K562 (cell line): ENCODE measurements around the gene NIPAL3. TPM values are rescaled to one million over a fixed set of nuclear protein-coding genes. Genes with fewer than 3 reads are reported as not detected.

Experiments used
- ARID1B ChIP-seq: fragments of 450-650 bp; IDR thresholded peaks from 2 replicates; pipeline ENCODE4 v1.6.1; 2016; ENCODE audit warnings: antibody characterized with exemption, mild to moderate bottlenecking, inconsistent platforms
- ATF1 ChIP-seq, 2 experiments: fragments of 450-650 bp in 1 of 2; IDR thresholded peaks; 2 replicates each; pipeline ENCODE4 v1.6.1; 2016; ENCODE audit warnings: missing compliant biosample characterization in 1 of 2, missing genetic modification characterization in 1 of 2
- ATF4 ChIP-seq: fragments of 450-650 bp; formaldehyde crosslinking; IDR thresholded peaks from 2 replicates; pipeline ENCODE4 v1.4.0; 2022; ENCODE audit warnings: mild to moderate bottlenecking, moderate library complexity
- ESRRA ChIP-seq: fragments of 450-650 bp; IDR thresholded peaks from 2 replicates; pipeline ENCODE4 v1.6.1; 2014; ENCODE audit warnings: low read depth, mild to moderate bottlenecking, moderate library complexity, borderline replicate concordance
- HMGXB4 ChIP-seq: sonication (generic); formaldehyde crosslinking; IDR thresholded peaks from 2 replicates; pipeline ENCODE4 v1.8.1; 2023; ENCODE audit warnings: mild to moderate bottlenecking, missing genetic modification reagents
- ID3 ChIP-seq, 2 experiments: fragments of 250-450 bp in 1 of 2; fragments of 450-650 bp in 1 of 2; sonication (Bioruptor Pico) in 1 of 2; IDR thresholded peaks; 2 replicates each; pipeline versions ENCODE4 v1.6.1 to v1.8.0; 2016 to 2021; ENCODE audit warnings: mild to moderate bottlenecking in 2 of 2, moderate library complexity in 2 of 2, missing compliant biosample characterization in 1 of 2, missing genetic modification characterization in 1 of 2
- JUND ChIP-seq, 2 experiments: IDR thresholded peaks; 2 replicates in 1 of 2; 3 replicates in 1 of 2; pipeline ENCODE4 v1.6.1; 2011; ENCODE audit warnings: borderline replicate concordance in 2 of 2, low read depth in 2 of 2, low read length in 2 of 2, improper control_type of control experiment in 1 of 2, missing biosample characterization in 1 of 2, missing genetic modification characterization in 1 of 2, missing genetic modification reagents in 1 of 2
- L3MBTL2 ChIP-seq: fragments of 450-650 bp; IDR thresholded peaks from 2 replicates; pipeline ENCODE4 v1.6.1; 2016; ENCODE audit warnings: mild to moderate bottlenecking, moderate library complexity
- MIER1 ChIP-seq: fragments of 450-650 bp; IDR thresholded peaks from 2 replicates; pipeline ENCODE4 v1.6.1; 2016; ENCODE audit warnings: antibody characterized with exemption, mild to moderate bottlenecking, low read depth
- MLLT1 ChIP-seq, 2 experiments: fragments of 450-650 bp; IDR thresholded peaks; 2 replicates each; pipeline ENCODE4 v1.6.1; 2016
- NR2C1 ChIP-seq, 2 experiments: fragments of 450-650 bp; IDR thresholded peaks; 2 replicates each; pipeline ENCODE4 v1.6.1; 2017; ENCODE audit warnings: mild to moderate bottlenecking in 2 of 2, antibody characterized with exemption in 1 of 2, inconsistent platforms in 1 of 2, missing compliant biosample characterization in 1 of 2, missing genetic modification characterization in 1 of 2
- RBBP5 ChIP-seq: fragments of 200-600 bp; sonication (generic); IDR thresholded peaks from 2 replicates; pipeline ENCODE4 v1.6.1; 2012; ENCODE audit warnings: borderline replicate concordance, mild to moderate bottlenecking, low read length, control low read depth, inconsistent platforms; ENCODE audit not compliant: insufficient read depth, poor library complexity, severe bottlenecking
- SNIP1 ChIP-seq: fragments of 450-650 bp; IDR thresholded peaks from 2 replicates; pipeline ENCODE4 v1.7.1; 2017; ENCODE audit warnings: low read depth, mild to moderate bottlenecking
- TCFL5 ChIP-seq: fragments of 250-450 bp; sonication (Bioruptor Pico); conservative IDR thresholded peaks from 2 replicates; pipeline ENCODE4 v1.6.1; 2021; ENCODE audit warnings: mild to moderate bottlenecking, moderate library complexity, matching md5 sums
- U2AF2 ChIP-seq: fragments of 200-400 bp; formaldehyde crosslinking; optimal IDR thresholded peaks from 2 replicates; pipeline ENCODE3; 2017; ENCODE audit warnings: low read depth, mild to moderate bottlenecking, low read length
- polyA plus RNA-seq, 8 experiments: library from polyadenylated mRNA; depleted of rRNA in 4 of 8; stranded (reverse) in 5 of 8; unstranded in 3 of 8; fragments of >200 nt; fragmentation: Nextera tagmentation in 2 of 8; fragmentation: Illumina TruSeq in 1 of 8; extraction: Ambion mirVana in 2 of 8; extraction: Trizol in 1 of 8; gene quantifications; 2 replicates each; pipeline versions ENCODE4 v1.2.1 to v1.2.3, GENCODE V29; 2011 to 2014; ENCODE audit warnings: inconsistent platforms in 1 of 8, missing spikeins in 1 of 8
- total RNA-seq, 7 experiments: library from RNA; depleted of rRNA in 6 of 7; stranded (reverse); fragments of >200 nt in 6 of 7; fragmentation: Illumina TruSeq in 2 of 7; extraction: Trizol in 2 of 7; gene quantifications; 2 replicates each; pipeline versions ENCODE4 v1.2.1 to v1.2.3, GENCODE V29; 2011 to 2021; ENCODE audit warnings: low replicate concordance in 1 of 7
- TF ChIP-seq, protein P1 (sequence below): sonication (generic); formaldehyde crosslinking; IDR thresholded peaks from 2 replicates; pipeline ENCODE4 v1.8.0; 2022; ENCODE audit warnings: mild to moderate bottlenecking, low read depth, missing genetic modification reagents

Gene NIPAL3
- total and polyA plus RNA-seq, 9 of the 15 experiments (the other 6 are each of a cell fraction or from before 2014, with no cell fraction given): 10.5 to 26.3 (median 16.0) TPM

DNA sequence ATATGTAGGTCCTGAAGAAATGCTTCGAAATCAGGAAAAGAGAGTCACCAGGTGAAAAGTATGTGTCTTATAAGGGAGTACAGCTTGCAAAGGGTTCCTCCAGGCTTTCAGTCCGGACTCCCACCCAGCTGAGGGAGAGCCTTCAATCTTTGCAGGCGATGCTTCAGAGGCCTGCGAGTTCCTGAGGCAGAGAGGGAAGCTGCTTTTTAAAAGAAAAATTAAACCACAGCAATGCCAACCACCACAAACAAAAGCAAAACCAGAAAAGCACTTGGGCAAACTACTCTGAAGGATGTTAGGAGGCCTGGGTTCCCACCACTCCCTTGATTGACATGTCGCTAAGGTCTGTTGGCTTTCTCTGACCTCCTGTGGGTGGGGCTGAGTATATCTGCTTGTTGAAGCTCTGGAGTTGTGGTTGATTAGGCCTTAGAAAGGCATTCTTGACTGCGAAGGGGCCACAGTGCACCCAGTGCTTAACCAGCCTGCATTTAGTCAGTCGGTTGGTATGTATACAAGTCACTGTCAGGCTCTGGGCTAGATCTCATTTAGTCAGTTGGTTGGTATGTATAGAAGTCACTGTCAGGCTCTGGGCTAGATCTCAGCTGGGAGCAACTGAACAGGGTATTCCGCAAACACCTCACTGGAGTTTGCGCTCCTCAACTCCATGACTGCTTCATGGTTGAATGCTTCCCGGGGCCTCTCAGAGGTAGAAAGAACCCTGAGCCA lies 1.2 kb downstream of the NIPAL3 start (continued):
- TF ChIP-seq MLLT1 (IDR thresholded peaks at IDR 0.05) (0 out of 4 replicates have a peak, but pooled peaks of 1 of the 2 experiments have one; percentile 20), MIER1 (no peak), U2AF2 (no peak), TCFL5 (CRISPR knock-in tag) (no peak), ID3 (CRISPR knock-in tag; IDR thresholded peaks at IDR 0.05) (no peak), ID3 (tag; IDR thresholded peaks at IDR 0.05) (no peak), ESRRA (no peak; the same call in 1 of the 2 replicates), HMGXB4 (CRISPR knock-in tag) (0 out of 2 replicates have a peak, but pooled peaks have one; percentile 38), NR2C1 (IDR thresholded peaks at IDR 0.05) (no peak), NR2C1 (tag; IDR thresholded peaks at IDR 0.05) (0 out of 2 replicates have a peak, but pooled peaks have one; percentile 13), SNIP1 (no peak), ATF4 (CRISPR knock-in tag) (no peak), RBBP5 (peak; percentile 49), JUND (IDR thresholded peaks at IDR 0.05; ENCODE audit: borderline replicate concordance, low read depth, low read length) (no peak; the same call in 1 of the 2 replicates), JUND (tag; IDR thresholded peaks at IDR 0.05; ENCODE audit: borderline replicate concordance, low read depth, low read length) (peak; percentile 61; the same call in 1 of the 3 replicates), ATF1 (CRISPR knock-in tag; IDR thresholded peaks at IDR 0.05) (no peak), ATF1 (tag; IDR thresholded peaks at IDR 0.05) (peak; percentile 15; the same call in 1 of the 2 replicates), ARID1B (0 out of 2 replicates have a peak, but pooled peaks have one; percentile 33), L3MBTL2 (peak; percentile 50; the same call in 1 of the 2 replicates)
- TF ChIP-seq, protein P1, sequence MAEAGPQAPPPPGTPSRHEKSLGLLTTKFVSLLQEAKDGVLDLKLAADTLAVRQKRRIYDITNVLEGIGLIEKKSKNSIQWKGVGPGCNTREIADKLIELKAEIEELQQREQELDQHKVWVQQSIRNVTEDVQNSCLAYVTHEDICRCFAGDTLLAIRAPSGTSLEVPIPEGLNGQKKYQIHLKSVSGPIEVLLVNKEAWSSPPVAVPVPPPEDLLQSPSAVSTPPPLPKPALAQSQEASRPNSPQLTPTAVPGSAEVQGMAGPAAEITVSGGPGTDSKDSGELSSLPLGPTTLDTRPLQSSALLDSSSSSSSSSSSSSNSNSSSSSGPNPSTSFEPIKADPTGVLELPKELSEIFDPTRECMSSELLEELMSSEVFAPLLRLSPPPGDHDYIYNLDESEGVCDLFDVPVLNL (CRISPR knock-in tag): no peak
